B cell (primary cell): ENCODE results near the gene EBF3.

Experiments
- EZH2 ChIP-seq: IDR thresholded peaks from 2 replicates; pipeline ENCODE4 v1.6.1; 2012; ENCODE audit warnings: borderline replicate concordance, low read depth, mild to moderate bottlenecking, moderate library complexity, low read length; ENCODE audit not compliant: insufficient read depth, poor library complexity, severe bottlenecking
- TF ChIP-seq, protein P1 (sequence below): fragments of 200-600 bp; IDR thresholded peaks from one replicate; pipeline ENCODE4 v1.8.0; 2022; ENCODE audit warnings: antibody characterized with exemption, mild to moderate bottlenecking

DNA sequence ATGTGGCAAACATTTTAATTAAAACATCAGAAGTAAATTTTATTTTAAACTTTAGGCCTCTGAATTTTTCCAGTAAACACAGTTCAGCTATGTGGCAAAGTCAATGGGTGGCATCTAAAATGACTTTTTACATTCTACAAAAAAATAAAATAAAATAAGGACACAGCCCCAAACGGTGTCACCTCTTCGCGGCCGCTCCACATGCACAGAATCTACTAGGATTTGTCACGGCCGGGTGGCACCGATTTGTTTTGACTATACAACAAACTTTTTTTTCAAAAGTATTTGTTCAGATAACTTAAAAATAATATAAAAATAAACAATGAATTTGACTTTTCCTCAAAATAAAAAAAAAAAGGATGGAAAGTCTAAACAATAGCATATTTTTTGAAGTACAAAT is 127.8 kb downstream of the EBF3 start:
- TF ChIP-seq, protein P1, sequence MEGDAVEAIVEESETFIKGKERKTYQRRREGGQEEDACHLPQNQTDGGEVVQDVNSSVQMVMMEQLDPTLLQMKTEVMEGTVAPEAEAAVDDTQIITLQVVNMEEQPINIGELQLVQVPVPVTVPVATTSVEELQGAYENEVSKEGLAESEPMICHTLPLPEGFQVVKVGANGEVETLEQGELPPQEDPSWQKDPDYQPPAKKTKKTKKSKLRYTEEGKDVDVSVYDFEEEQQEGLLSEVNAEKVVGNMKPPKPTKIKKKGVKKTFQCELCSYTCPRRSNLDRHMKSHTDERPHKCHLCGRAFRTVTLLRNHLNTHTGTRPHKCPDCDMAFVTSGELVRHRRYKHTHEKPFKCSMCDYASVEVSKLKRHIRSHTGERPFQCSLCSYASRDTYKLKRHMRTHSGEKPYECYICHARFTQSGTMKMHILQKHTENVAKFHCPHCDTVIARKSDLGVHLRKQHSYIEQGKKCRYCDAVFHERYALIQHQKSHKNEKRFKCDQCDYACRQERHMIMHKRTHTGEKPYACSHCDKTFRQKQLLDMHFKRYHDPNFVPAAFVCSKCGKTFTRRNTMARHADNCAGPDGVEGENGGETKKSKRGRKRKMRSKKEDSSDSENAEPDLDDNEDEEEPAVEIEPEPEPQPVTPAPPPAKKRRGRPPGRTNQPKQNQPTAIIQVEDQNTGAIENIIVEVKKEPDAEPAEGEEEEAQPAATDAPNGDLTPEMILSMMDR: no peak
- TF ChIP-seq EZH2: no peak
